Endodermal cell (in vitro differentiated cells): ENCODE data around the gene PASK. TPM values are rescaled to one million over a fixed set of nuclear protein-coding genes. Genes with fewer than 3 reads are reported as not detected.

ENCODE experiments used
- DNase-seq: peaks from one replicate; pipeline ENCODE4 v3.0.0-alpha.2; 2017
- H3K27ac ChIP-seq: 2 replicates; pipeline ENCODE4 v1.5.1; 2013; ENCODE audit warnings: mild to moderate bottlenecking, low read depth, low read length, moderate library complexity
- H3K27me3 ChIP-seq: 2 replicates; pipeline ENCODE4 v1.6.1; 2013; ENCODE audit warnings: mild to moderate bottlenecking, low read length, moderate library complexity; ENCODE audit not compliant: insufficient read depth, control insufficient read depth, poor library complexity, severe bottlenecking
- H3K36me3 ChIP-seq: 2 replicates; pipeline ENCODE4 v1.7.0; 2013; ENCODE audit warnings: mild to moderate bottlenecking, low read length, moderate library complexity; ENCODE audit not compliant: control insufficient read depth, insufficient read depth
- H3K4me1 ChIP-seq: one replicate; pipeline ENCODE4 v1.7.0; 2013; ENCODE audit warnings: low read length; ENCODE audit not compliant: control insufficient read depth, insufficient read depth
- H3K4me3 ChIP-seq: 2 replicates; pipeline ENCODE4 v1.5.1; 2013; ENCODE audit warnings: mild to moderate bottlenecking, low read length, moderate library complexity
- H3K9ac ChIP-seq: 2 replicates; pipeline ENCODE4 v1.6.1; 2013; ENCODE audit warnings: mild to moderate bottlenecking, low read length, moderate library complexity; ENCODE audit not compliant: poor library complexity, severe bottlenecking; ENCODE audit errors: extremely low read depth
- H3K9me3 ChIP-seq: 2 replicates; pipeline ENCODE4 v1.6.1; 2013; ENCODE audit warnings: mild to moderate bottlenecking, low read length, moderate library complexity; ENCODE audit not compliant: control insufficient read depth
- H3K27ac Mint-ChIP-seq: 2 replicates; pipeline ENCODE4 v1.8.0; 2020; ENCODE audit warnings: mixed read lengths
- H3K27me3 Mint-ChIP-seq: 2 replicates; pipeline ENCODE4 v1.8.0; 2021; ENCODE audit warnings: mild to moderate bottlenecking, mixed read lengths; ENCODE audit not compliant: insufficient read depth
- H3K36me3 Mint-ChIP-seq: 2 replicates; pipeline ENCODE4 v1.8.0; 2020; ENCODE audit warnings: low read depth, mixed read lengths
- H3K4me1 Mint-ChIP-seq: 2 replicates; pipeline ENCODE4 v1.8.0; 2020; ENCODE audit warnings: mixed read lengths
- H3K4me3 Mint-ChIP-seq: 2 replicates; pipeline ENCODE4 v1.8.0; 2020; ENCODE audit warnings: mild to moderate bottlenecking, moderate library complexity, mixed read lengths
- H3K9me3 Mint-ChIP-seq: 2 replicates; pipeline ENCODE4 v1.8.0; 2020; ENCODE audit warnings: mild to moderate bottlenecking, mixed read lengths
- WGBS, 2 experiments: methylation state at CpG; one replicate each; pipeline versions ENCODE4 v1.1.5 to v1.1.7; 2013; ENCODE audit warnings: missing lambda C conversion rate in 2 of 2, mixed read lengths in 1 of 2; ENCODE audit not compliant: insufficient coverage in 1 of 2, insufficient read length in 1 of 2; 5-methylcytosine and 5-hydroxymethylcytosine counted together
- total RNA-seq, 2 donors: library from RNA; stranded (reverse); fragmentation: NEBNext Ultra II Directional in 1 of 2; extraction: Animal tissue kit (Norgen Biotek cat#: 25700) in 1 of 2; gene quantifications; 2 replicates in 1 of 2; 3 replicates in 1 of 2; pipeline ENCODE4 v1.2.1, GENCODE V29; 2021
- TF ChIP-seq, protein P1 (sequence below): fragments of 200-600 bp; sonication (generic); conservative IDR thresholded peaks from 2 replicates; pipeline ENCODE4 v1.5.0; 2021; ENCODE audit warnings: antibody characterized with exemption, mild to moderate bottlenecking

Gene PASK
- total RNA-seq, 2 donors from 2014 or later = 76.5 to 94.5 TPM

DNA sequence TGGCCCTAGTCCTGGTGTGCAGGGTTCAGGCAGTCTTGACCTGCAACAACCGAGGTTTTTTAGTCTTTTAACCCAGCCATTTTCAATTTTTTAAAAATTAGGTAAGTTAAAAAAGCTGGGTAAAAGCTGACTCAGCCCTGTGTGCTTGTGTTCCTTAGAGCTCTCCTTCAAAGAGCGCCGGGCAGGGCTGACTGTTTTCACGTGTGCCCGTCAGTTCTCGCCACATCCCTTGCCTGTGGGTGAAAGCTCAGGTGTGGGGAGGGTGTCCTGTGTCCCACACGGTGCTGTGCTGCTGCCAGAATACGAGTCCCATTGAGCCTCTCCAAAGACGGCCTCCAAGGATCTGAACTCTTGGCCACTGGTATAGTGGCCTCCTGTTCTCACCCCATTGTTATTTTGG is 33.9 kb upstream of the PASK start:
- H3K27ac Mint-ChIP-seq = no peak overlapping the region

GRCh38 chr2:241182531-241183133 is 33.4 kb upstream of the PASK start:
- TF ChIP-seq, protein P1, sequence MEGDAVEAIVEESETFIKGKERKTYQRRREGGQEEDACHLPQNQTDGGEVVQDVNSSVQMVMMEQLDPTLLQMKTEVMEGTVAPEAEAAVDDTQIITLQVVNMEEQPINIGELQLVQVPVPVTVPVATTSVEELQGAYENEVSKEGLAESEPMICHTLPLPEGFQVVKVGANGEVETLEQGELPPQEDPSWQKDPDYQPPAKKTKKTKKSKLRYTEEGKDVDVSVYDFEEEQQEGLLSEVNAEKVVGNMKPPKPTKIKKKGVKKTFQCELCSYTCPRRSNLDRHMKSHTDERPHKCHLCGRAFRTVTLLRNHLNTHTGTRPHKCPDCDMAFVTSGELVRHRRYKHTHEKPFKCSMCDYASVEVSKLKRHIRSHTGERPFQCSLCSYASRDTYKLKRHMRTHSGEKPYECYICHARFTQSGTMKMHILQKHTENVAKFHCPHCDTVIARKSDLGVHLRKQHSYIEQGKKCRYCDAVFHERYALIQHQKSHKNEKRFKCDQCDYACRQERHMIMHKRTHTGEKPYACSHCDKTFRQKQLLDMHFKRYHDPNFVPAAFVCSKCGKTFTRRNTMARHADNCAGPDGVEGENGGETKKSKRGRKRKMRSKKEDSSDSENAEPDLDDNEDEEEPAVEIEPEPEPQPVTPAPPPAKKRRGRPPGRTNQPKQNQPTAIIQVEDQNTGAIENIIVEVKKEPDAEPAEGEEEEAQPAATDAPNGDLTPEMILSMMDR = no peak
- WGBS, 2 experiments = 91 to 92% methylated on average over 22 to 28 of the region's 28 CpGs
- Histone ChIP-seq H3K4me3 (no peak overlapping the region), H3K36me3 (peaks cover 8% of the 10 kb centered on the region), H3K27ac (no peak overlapping the region), H3K9me3 (no peaks in the 10 kb centered on the region), H3K27me3 (no peaks in the 10 kb centered on the region), H3K4me1 (no peaks in the 10 kb centered on the region), H3K9ac (no peak overlapping the region)
- H3K27ac Mint-ChIP-seq = no peak overlapping the region
- H3K9me3 Mint-ChIP-seq = no peaks in the 10 kb centered on the region
- no peaks in the 10 kb centered on the region for H3K4me1 Mint-ChIP-seq
- no peak for DNase-seq
- peaks cover 22% of the 10 kb centered on the region for H3K36me3 Mint-ChIP-seq
- H3K4me3 Mint-ChIP-seq = no peak overlapping the region
- no peaks in the 10 kb centered on the region for H3K27me3 Mint-ChIP-seq

More for the DNA sequence above, 33.9 kb upstream of the PASK start:
- H3K4me1 ChIP-seq = peaks cover 2% of the 10 kb centered on the region
- no peaks in the 10 kb centered on the region for H3K9me3 Mint-ChIP-seq
- no peaks in the 10 kb centered on the region for H3K27me3 ChIP-seq
- H3K4me3 Mint-ChIP-seq = no peak overlapping the region
- TF ChIP-seq, protein P1 = no peak
- peaks cover 19% of the 10 kb centered on the region for H3K36me3 Mint-ChIP-seq
- H3K4me1 Mint-ChIP-seq = peaks cover 3% of the 10 kb centered on the region
- no peaks in the 10 kb centered on the region for H3K27me3 Mint-ChIP-seq
- H3K9me3 ChIP-seq = no peaks in the 10 kb centered on the region
- peaks cover 8% of the 10 kb centered on the region for H3K36me3 ChIP-seq
- H3K27ac ChIP-seq = no peak overlapping the region
- WGBS, 2 experiments = 91 to 98% methylated on average over 6 to 9 of the region's 9 CpGs
- H3K9ac ChIP-seq = no peak overlapping the region
- DNase-seq = no peak
- H3K4me3 ChIP-seq = no peak overlapping the region

GRCh38 chr2:241182126-241182525 is 32.9 kb upstream of the PASK start:
- Mint-ChIP-seq H3K36me3 (peaks cover 25% of the 10 kb centered on the region), H3K9me3 (no peaks in the 10 kb centered on the region), H3K4me3 (no peak overlapping the region), H3K27ac (no peak overlapping the region), H3K4me1 (no peaks in the 10 kb centered on the region), H3K27me3 (no peaks in the 10 kb centered on the region)
- H3K9ac ChIP-seq = no peak overlapping the region
- no peaks in the 10 kb centered on the region for H3K4me1 ChIP-seq
- TF ChIP-seq, protein P1 = no peak
- no peaks in the 10 kb centered on the region for H3K27me3 ChIP-seq
- no peaks in the 10 kb centered on the region for H3K9me3 ChIP-seq
- H3K36me3 ChIP-seq = peaks cover 8% of the 10 kb centered on the region
- WGBS, 2 experiments = 96 to 100% methylated on average over 1 to 3 of the region's 3 CpGs
- DNase-seq = no peak
- no peak overlapping the region for H3K4me3 ChIP-seq
- no peak overlapping the region for H3K27ac ChIP-seq
